ENCODE measurements around the gene GRWD1.

Gene GRWD1

GRCh38 chr19:48501494-48502349 is 55.9 kb downstream of the GRWD1 start:
- TF ChIP-seq SNAI2 (CRISPR knock-in tag; IDR thresholded peaks at IDR 0.05): no peak
- peak; percentile 55 for ATAC-seq

- TF ChIP-seq PATZ1 (CRISPR knock-in tag; IDR thresholded peaks at IDR 0.05; ENCODE audit: borderline replicate concordance): no peak
- no peak for TF ChIP-seq ZNF8 (CRISPR knock-in tag; IDR thresholded peaks at IDR 0.05)
- no peak for TF ChIP-seq RARB (CRISPR knock-in tag; IDR thresholded peaks at IDR 0.05)
- no peak for TF ChIP-seq ZNF565 (CRISPR knock-in tag; conservative IDR thresholded peaks at IDR 0.05; ENCODE audit: low read depth)
- TF ChIP-seq TSHZ2 (CRISPR knock-in tag; IDR thresholded peaks at IDR 0.05): no peak
- no peak for TF ChIP-seq CSDC2 (CRISPR knock-in tag; IDR thresholded peaks at IDR 0.05)
- ATAC-seq: no peak
Measured at GRCh38 chr19:48502350-48503018, 56.7 kb downstream of the GRWD1 start.

- ATAC-seq: peak; percentile 26
- no peak for TF ChIP-seq OSR1 (CRISPR knock-in tag; IDR thresholded peaks at IDR 0.05)
- no peak for TF ChIP-seq PATZ1 (CRISPR knock-in tag; IDR thresholded peaks at IDR 0.05; ENCODE audit: borderline replicate concordance)
- TF ChIP-seq ZNF70 (CRISPR knock-in tag; IDR thresholded peaks at IDR 0.05): no peak
- no peak for TF ChIP-seq CSDC2 (CRISPR knock-in tag; IDR thresholded peaks at IDR 0.05)
- TF ChIP-seq CREB5 (CRISPR knock-in tag; IDR thresholded peaks at IDR 0.05; ENCODE audit: low read depth): no peak
- TF ChIP-seq ZFP3 (CRISPR knock-in tag; IDR thresholded peaks at IDR 0.05): no peak
- no peak for TF ChIP-seq ISL1 (CRISPR knock-in tag; IDR thresholded peaks at IDR 0.05)
- TF ChIP-seq TOX (CRISPR knock-in tag; IDR thresholded peaks at IDR 0.05; ENCODE audit: borderline replicate concordance): no peak
- TF ChIP-seq ZC3H10 (CRISPR knock-in tag; IDR thresholded peaks at IDR 0.05): no peak
- TF ChIP-seq TCF4 (CRISPR knock-in tag; IDR thresholded peaks at IDR 0.05; ENCODE audit: borderline replicate concordance): no peak
- TF ChIP-seq POU6F1 (CRISPR knock-in tag; IDR thresholded peaks at IDR 0.05; ENCODE audit: borderline replicate concordance, low read depth): no peak
- no peak for TF ChIP-seq ARNTL (CRISPR knock-in tag; IDR thresholded peaks at IDR 0.05; ENCODE audit: borderline replicate concordance, low read depth)
- TF ChIP-seq RARB (CRISPR knock-in tag; IDR thresholded peaks at IDR 0.05): no peak
- no peak for TF ChIP-seq CSRNP3 (CRISPR knock-in tag; IDR thresholded peaks at IDR 0.05)
- TF ChIP-seq PPARA (CRISPR knock-in tag; IDR thresholded peaks at IDR 0.05; ENCODE audit: borderline replicate concordance): no peak
Measured at GRCh38 chr19:48506138-48506733, 60.5 kb downstream of the GRWD1 start.

All from SK-N-SH treated with all-trans-retinoic acid at 6 μM for 48 hours (cell line).